HL-60 (cell line): Measurements from ENCODE around the gene VPS37D.
A peak's percentile ranks its signal among the peaks of the same experiment; 100 is the strongest.
"Not testable (repeated sequence)": the region's sequence is repeated elsewhere in the genome, so short reads cannot be mapped to it uniquely, and the experiment has no call there.

Experiments
- DNase-seq, 2 experiments: peaks; one replicate each; pipeline ENCODE4 v3.0.0-alpha.2; 2010 to 2020; ENCODE audit warnings: low read depth in 1 of 2, low spot score in 1 of 2
- H3K27ac ChIP-seq: fragments of 250-450 bp; sonication (Bioruptor Pico); replicated peaks from 2 replicates; pipeline ENCODE4 v1.5.1; 2020; ENCODE audit warnings: mild to moderate bottlenecking, moderate library complexity
- H3K27me3 ChIP-seq: fragments of 250-450 bp; sonication (Bioruptor Pico); 2 replicates; pipeline ENCODE4 v1.5.1; 2021; ENCODE audit warnings: mild to moderate bottlenecking, moderate library complexity; ENCODE audit not compliant: insufficient read depth, poor library complexity, severe bottlenecking
- H3K4me3 ChIP-seq: replicated peaks from 2 replicates; pipeline ENCODE4 v1.5.1; 2011; ENCODE audit warnings: mild to moderate bottlenecking, control low read depth, low read length; ENCODE audit not compliant: insufficient read depth
- CTCF ChIP-seq: IDR thresholded peaks from one replicate; pipeline ENCODE4 v1.5.1; 2011; ENCODE audit warnings: low read length, control low read depth, inconsistent platforms; ENCODE audit not compliant: insufficient read depth
- GABPA ChIP-seq: IDR thresholded peaks from 2 replicates; pipeline ENCODE4 v1.6.1; 2012; ENCODE audit warnings: low read depth
- POLR2AphosphoS5 ChIP-seq: IDR thresholded peaks from 2 replicates; pipeline ENCODE4 v1.6.1; 2012; ENCODE audit warnings: low read depth
- REST ChIP-seq: IDR thresholded peaks from 2 replicates; pipeline ENCODE4 v1.6.1; 2012; ENCODE audit warnings: low read depth; ENCODE audit not compliant: insufficient replicate concordance
- SPI1 ChIP-seq: IDR thresholded peaks from 2 replicates; pipeline ENCODE4 v1.6.1; 2012; ENCODE audit warnings: low read depth, mild to moderate bottlenecking, borderline replicate concordance
- microRNA-seq: library from miRNA; unstranded; fragments of <30 nt; microRNA quantifications from one replicate; pipeline ENCODE4, GENCODE V29; 2018

Gene VPS37D

GRCh38 chr7:73718905-73719805 lies 51.5 kb downstream of the VPS37D start, which contains the start of gene STX1A:
Gene STX1A (minus strand): TSS chr7:73719669. CDS start chr7:73719631, 38 bp downstream.
- peak within 1 kb of the TSS; percentile 64 for H3K4me3 ChIP-seq
- no peaks in the 10 kb centered on the region for H3K27me3 ChIP-seq
- H3K27ac ChIP-seq: no peak within 1 kb of the TSS
- TF ChIP-seq SPI1: no peak
- no peak for TF ChIP-seq GABPA
- TF ChIP-seq REST: no peak
- TF ChIP-seq CTCF: no peak
- TF ChIP-seq POLR2AphosphoS5: no peak
- DNase-seq: peak in 1 of 2 experiments; percentile 42

- TF ChIP-seq CTCF: no peak
- no peaks in the 10 kb centered on the region for H3K27me3 ChIP-seq
- H3K4me3 ChIP-seq: peak overlapping the region; percentile 41
- no peak overlapping the region for H3K27ac ChIP-seq
- peak in 1 of 2 experiments; percentile 31 for DNase-seq
Measured at GRCh38 chr7:73719806-73720169, 52.2 kb downstream of the VPS37D start.

GRCh38 chr7:73720443-73720842 lies 52.8 kb downstream of the VPS37D start:
- DNase-seq, H3K27ac ChIP-seq, H3K27me3 ChIP-seq, H3K4me3 ChIP-seq: not testable (repeated sequence)

- no peak overlapping the region for H3K27ac ChIP-seq
Measured at GRCh38 chr7:73721377-73721817, 53.8 kb downstream of the VPS37D start.

More at GRCh38 chr7:73721377-73721817, 53.8 kb downstream of the VPS37D start:
- no peak for DNase-seq
- TF ChIP-seq REST (no peak), POLR2AphosphoS5 (no peak), SPI1 (no peak), GABPA (no peak), CTCF (no peak)
- H3K27me3 ChIP-seq: no peaks in the 10 kb centered on the region
- H3K4me3 ChIP-seq: no peak overlapping the region

Small RNAs within 50 kb of the gene (microRNA-seq; reads per million reads assigned to microRNA genes)
- 0.90 reads per million for gene MIR4284
